Measurements from ENCODE around the gene CD59.
"Not testable (repeated sequence)": the region's sequence is repeated elsewhere in the genome, so short reads cannot be mapped to it uniquely, and the experiment has no call there.

CD59 gene

DNA sequence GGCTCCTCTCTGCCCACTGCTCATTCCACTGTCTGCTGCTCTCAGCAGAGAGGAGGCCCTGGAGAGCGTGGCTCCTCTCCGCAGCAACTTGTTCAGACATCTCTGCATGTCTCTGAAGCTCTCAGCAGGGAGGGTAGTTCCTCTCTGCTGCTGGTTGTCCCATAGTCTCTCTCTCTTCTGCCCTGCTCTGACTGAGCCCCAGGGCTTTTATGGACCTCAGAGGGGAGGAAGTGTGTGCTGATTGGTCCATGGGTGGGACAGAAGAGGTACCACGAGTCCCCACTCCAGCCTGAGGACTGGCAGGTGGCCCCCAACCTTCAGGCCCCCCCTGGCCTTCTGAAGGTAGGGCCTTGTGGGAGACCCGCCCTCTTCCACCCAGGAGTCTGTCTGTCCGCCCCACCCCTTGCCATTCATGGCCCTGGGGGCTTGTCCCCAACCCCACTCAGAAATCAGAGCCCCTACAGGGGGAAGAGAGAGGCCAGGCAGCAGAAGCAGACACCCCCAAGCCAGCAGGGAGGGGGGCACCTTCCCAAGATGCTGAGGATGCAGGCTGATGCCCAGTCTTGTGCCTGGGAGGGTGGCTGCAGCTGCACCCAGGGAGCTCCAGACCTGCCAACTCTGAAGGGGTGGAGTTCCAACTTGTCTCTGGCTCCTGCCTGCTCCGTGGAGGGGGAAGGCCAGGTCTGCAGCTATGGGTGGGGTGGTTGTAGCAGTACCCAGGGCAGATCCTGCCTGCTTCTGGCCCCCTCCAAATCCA is 70.7 kb downstream of the CD59 start:
- no peak for DNase-seq

- no peak for DNase-seq
Measured at GRCh38 chr11:33664827-33665226, 71.4 kb downstream of the CD59 start.

GRCh38 chr11:33664166-33664565 is 72.1 kb downstream of the CD59 start:
- DNase-seq = no peak

DNA sequence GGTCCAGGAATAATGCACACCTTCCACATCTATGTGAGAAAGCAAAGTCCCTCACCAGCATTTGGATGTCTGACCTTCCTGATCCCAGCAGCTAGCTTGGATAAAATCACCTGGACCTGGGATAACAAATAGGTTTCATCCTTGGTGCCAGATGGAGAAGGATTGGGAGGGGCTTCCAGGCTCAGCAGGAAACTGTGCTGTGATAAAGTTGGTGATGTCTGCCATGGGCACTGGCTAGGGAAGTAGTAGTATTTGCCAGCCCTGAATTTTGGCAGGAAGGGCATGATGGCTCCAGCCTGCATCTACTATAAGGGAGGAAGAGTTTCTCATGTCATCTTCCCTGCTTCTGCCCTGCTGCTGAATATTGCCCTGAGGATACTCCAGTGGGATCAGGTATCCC is 73.1 kb downstream of the CD59 start:
- no peak for DNase-seq

DNA sequence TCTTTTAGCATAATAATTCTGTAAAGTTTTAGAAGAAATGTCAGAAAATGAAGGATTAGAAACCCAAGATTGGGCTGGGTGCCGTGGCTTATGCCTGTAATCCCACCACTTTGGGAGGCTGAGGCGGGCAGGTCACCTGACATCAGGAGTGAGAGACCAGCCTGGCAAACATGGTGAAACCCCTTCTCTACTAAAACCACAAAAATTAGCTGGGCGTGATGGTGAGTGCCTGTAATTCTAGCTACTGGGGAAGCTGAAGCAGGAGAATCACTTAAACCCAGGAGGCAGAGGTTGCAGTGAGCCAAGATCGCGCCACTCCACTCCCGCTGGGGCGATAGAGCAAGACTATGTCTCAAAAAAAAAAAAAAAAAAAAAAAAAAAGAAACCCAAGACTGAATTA is 74.7 kb downstream of the CD59 start:
- not testable (repeated sequence) for DNase-seq

DNA sequence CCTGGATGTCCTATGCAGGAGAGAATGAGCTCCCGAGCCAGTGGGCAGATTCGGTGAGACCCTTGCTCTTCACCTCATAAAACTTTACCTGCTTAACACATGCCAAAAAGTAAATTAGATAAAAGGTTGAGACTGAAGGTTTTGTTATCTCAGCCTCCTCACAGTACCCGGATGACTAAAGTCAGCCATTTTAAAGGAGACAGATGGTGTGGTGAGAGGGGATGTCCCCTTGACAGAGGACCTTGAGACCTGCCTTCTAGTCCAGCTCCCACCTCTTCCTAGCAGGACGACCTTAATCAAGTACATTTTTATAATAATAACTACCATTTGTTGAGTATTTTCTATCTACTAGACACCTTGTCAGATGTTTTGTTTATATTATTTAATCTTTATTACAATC is 75.3 kb downstream of the CD59 start:
- no peak for DNase-seq

DNA sequence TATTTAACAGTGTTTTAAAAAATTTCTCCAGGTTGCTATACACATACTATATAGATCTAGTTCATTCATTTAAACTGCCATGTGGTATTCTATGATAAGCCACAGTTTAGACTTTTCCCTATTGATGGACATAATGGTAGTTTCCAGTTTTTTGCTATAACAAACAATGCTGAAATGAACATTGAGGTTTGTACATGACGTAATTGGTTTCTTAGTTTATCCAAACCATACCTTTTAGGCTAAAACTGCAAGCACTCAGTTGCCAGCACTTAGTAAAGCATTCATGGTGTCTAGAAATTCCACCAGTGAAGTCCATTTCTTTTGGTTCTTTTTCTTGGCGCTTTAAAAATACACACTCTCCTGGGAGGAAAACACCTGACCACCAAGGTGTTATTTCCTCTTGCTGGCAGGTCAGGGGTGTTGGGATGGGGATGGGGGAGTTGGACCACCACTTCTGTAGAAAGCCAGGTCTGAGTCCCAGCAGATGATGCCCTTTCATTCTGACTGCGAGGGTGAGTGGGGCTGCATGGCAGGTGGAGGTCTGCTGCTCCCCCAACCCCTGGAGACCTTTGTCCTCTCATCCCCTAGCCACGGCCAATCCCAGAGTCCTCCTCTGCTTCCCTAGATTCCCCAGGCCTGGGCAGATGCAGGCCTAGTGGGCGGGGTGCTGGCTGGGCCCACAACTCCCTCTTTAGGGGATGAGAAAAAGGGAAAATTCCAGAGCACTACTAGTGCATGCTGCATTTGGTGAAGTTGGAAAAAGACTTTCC is 76.7 kb downstream of the CD59 start:
- DNase-seq = no peak

- no peak for DNase-seq
Measured at GRCh38 chr11:33658195-33658900, 77.9 kb downstream of the CD59 start.

DNA sequence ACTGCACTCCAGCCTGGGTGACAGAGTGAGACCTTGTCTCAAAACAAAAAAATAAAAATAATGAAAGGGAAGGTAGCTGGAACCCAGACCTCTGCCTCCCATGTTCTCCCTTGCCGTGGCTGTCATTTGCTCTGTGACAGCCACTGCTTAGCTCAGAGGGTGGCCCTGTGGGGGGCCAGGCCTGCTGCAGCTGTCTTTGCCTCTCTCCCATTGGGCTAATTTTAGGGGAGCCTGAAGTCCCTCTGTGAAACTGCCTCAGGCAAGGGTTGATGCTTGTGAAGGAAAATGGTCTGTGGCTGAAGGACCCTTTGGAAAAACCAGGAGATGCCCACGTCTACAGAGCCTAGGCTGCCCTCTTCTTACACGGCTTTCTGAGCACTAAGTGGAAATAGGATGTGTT is 78.5 kb downstream of the CD59 start:
- no peak for DNase-seq

- no peak for DNase-seq
Measured at GRCh38 chr11:33656768-33657167, 79.5 kb downstream of the CD59 start.

DNA sequence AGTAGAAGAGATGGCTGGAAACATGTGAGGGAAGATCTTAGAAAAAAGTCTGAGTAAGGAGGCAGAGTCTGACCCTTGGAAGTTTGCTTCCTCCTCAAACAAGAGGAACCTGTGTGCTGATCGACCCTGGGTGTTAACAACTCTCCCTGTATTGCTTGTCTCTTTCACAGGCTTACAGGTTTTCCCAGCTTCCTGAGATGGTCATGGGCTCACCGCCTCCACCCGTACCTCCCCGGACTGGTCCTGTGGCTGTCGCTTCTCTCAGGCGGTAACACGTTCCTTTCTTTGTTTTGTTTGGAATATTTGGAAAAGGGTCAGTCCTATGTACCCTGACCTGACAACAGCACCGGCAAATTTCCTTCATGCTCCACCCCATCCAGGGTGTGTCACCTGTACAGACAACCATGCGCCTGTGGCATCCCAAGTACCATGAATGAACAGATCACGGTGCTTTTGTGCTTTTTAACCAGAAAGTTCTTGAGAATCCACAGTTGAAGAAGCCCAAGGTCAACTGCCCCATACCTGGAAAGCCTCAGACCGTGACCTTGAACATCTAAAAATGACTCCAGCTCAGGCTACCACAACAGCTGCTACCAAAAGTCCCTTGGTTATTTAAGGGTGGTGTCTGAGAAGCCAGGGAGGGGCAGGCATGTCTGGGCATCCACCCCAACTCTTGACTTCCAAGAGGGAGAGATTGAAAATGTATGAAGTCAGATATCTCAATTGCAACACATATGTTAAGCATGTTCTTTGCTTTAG is 80.2 kb downstream of the CD59 start:
- DNase-seq = no peak

- DNase-seq = no peak
Measured at GRCh38 chr11:33654594-33654993, 81.6 kb downstream of the CD59 start.
